Measurements from ENCODE around the gene PCBP3.
"Not testable (repeated sequence)": the region's sequence is repeated elsewhere in the genome, so short reads cannot be mapped to it uniquely, and the experiment has no call there.

The PCBP3 gene

GRCh38 chr21:45885597-45885929 lies 242.0 kb downstream of the PCBP3 start:
- DNase-seq (ENCODE audit: low read depth), result no peak
- TF ChIP-seq POLR2A (IDR thresholded peaks at IDR 0.05; ENCODE audit: extremely low read depth, insufficient read length), result no peak
- TF ChIP-seq MAX (IDR thresholded peaks at IDR 0.05; ENCODE audit: low read depth, low read length), result no peak
- no peak for TF ChIP-seq MYC (IDR thresholded peaks at IDR 0.05; ENCODE audit: low read depth, low read length)
- TF ChIP-seq CTCF (IDR thresholded peaks at IDR 0.05; ENCODE audit: low read depth, low read length), result no peak
- H3K4me3 ChIP-seq (ENCODE audit: low read depth, low read length), result no peak overlapping the region

- not testable (repeated sequence) for H3K4me3 ChIP-seq (ENCODE audit: low read depth, low read length)
- DNase-seq (ENCODE audit: low read depth), result peak; percentile 53
Measured at GRCh38 chr21:45885930-45886601, 242.5 kb downstream of the PCBP3 start.

GRCh38 chr21:45886610-45887026 lies 243.1 kb downstream of the PCBP3 start:
- H3K4me3 ChIP-seq (ENCODE audit: low read depth, low read length), result no peak overlapping the region
- no peak for DNase-seq (ENCODE audit: low read depth)
- TF ChIP-seq POLR2A (IDR thresholded peaks at IDR 0.05; ENCODE audit: extremely low read depth, insufficient read length) (no peak), MAX (IDR thresholded peaks at IDR 0.05; ENCODE audit: low read depth, low read length) (no peak), MYC (IDR thresholded peaks at IDR 0.05; ENCODE audit: low read depth, low read length) (no peak), CTCF (IDR thresholded peaks at IDR 0.05; ENCODE audit: low read depth, low read length) (no peak)

GRCh38 chr21:45887120-45887611 lies 243.6 kb downstream of the PCBP3 start:
- H3K4me3 ChIP-seq (ENCODE audit: low read depth, low read length), result no peak overlapping the region
- no peak for TF ChIP-seq MYC (IDR thresholded peaks at IDR 0.05; ENCODE audit: low read depth, low read length)
- DNase-seq (ENCODE audit: low read depth), result no peak

- TF ChIP-seq POLR2A (IDR thresholded peaks at IDR 0.05; ENCODE audit: extremely low read depth, insufficient read length) (no peak), CTCF (IDR thresholded peaks at IDR 0.05; ENCODE audit: low read depth, low read length) (no peak), MYC (IDR thresholded peaks at IDR 0.05; ENCODE audit: low read depth, low read length) (no peak), MAX (IDR thresholded peaks at IDR 0.05; ENCODE audit: low read depth, low read length) (no peak)
- DNase-seq (ENCODE audit: low read depth), result no peak
- no peak overlapping the region for H3K4me3 ChIP-seq (ENCODE audit: low read depth, low read length)
Measured at GRCh38 chr21:45887788-45888187, 244.3 kb downstream of the PCBP3 start.

GRCh38 chr21:45888386-45889009 lies 245.0 kb downstream of the PCBP3 start:
- DNase-seq (ENCODE audit: low read depth), result no peak
- no peak overlapping the region for H3K4me3 ChIP-seq (ENCODE audit: low read depth, low read length)
- TF ChIP-seq MYC (IDR thresholded peaks at IDR 0.05; ENCODE audit: low read depth, low read length) (no peak), CTCF (IDR thresholded peaks at IDR 0.05; ENCODE audit: low read depth, low read length) (no peak), MAX (IDR thresholded peaks at IDR 0.05; ENCODE audit: low read depth, low read length) (no peak), POLR2A (IDR thresholded peaks at IDR 0.05; ENCODE audit: extremely low read depth, insufficient read length) (no peak)

GRCh38 chr21:45889256-45889655 lies 245.7 kb downstream of the PCBP3 start:
- no peak overlapping the region for H3K4me3 ChIP-seq (ENCODE audit: low read depth, low read length)
- no peak for TF ChIP-seq CTCF (IDR thresholded peaks at IDR 0.05; ENCODE audit: low read depth, low read length)
- TF ChIP-seq MAX (IDR thresholded peaks at IDR 0.05; ENCODE audit: low read depth, low read length), result no peak
- TF ChIP-seq POLR2A (IDR thresholded peaks at IDR 0.05; ENCODE audit: extremely low read depth, insufficient read length), result no peak
- no peak for TF ChIP-seq MYC (IDR thresholded peaks at IDR 0.05; ENCODE audit: low read depth, low read length)
- no peak for DNase-seq (ENCODE audit: low read depth)
